Astrocyte (in vitro differentiated cells and primary cell): Measurements from ENCODE around the gene B3GALT6. TPM values are rescaled to one million over a fixed set of nuclear protein-coding genes. Genes with fewer than 3 reads are reported as not detected.

ENCODE experiments used
- DNase-seq: peaks from one replicate; pipeline ENCODE4 v3.0.0-alpha.2; 2010; ENCODE audit warnings: low read depth
- FAIRE-seq: peaks from 2 replicates; lab custom pipeline; 2011; peaks lifted over from hg19 to GRCh38; lab: Jason Lieb, UNC
- H2AFZ ChIP-seq: 2 replicates; pipeline ENCODE4 v1.6.0; 2012; ENCODE audit warnings: low read depth, low read length, inconsistent platforms
- H3K27ac ChIP-seq: 2 replicates; pipeline ENCODE4 v1.5.1; 2011; ENCODE audit warnings: low read depth, low read length, inconsistent platforms
- H3K27me3 ChIP-seq: 2 replicates; pipeline ENCODE4 v1.6.0; 2011; ENCODE audit warnings: low read length, inconsistent platforms; ENCODE audit not compliant: insufficient read depth
- H3K36me3 ChIP-seq: 2 replicates; pipeline ENCODE4 v1.5.1; 2011; ENCODE audit warnings: low read length, inconsistent platforms; ENCODE audit not compliant: insufficient read depth
- H3K4me1 ChIP-seq: 2 replicates; pipeline ENCODE4 v1.5.1; 2011; ENCODE audit warnings: low read length, inconsistent platforms; ENCODE audit not compliant: insufficient read depth
- H3K4me2 ChIP-seq: 2 replicates; pipeline ENCODE4 v1.6.0; 2012; ENCODE audit warnings: low read length, inconsistent platforms
- H3K4me3 ChIP-seq: 2 replicates; pipeline ENCODE4 v1.5.1; 2011; ENCODE audit warnings: low read depth, mild to moderate bottlenecking, low read length, inconsistent platforms; ENCODE audit not compliant: insufficient read depth
- H3K79me2 ChIP-seq: 2 replicates; pipeline ENCODE4 v1.6.0; 2012; ENCODE audit warnings: mild to moderate bottlenecking, low read length, inconsistent platforms; ENCODE audit not compliant: insufficient read depth
- H3K9ac ChIP-seq: 2 replicates; pipeline ENCODE4 v1.6.0; 2012; ENCODE audit warnings: mild to moderate bottlenecking, low read length, inconsistent platforms
- H3K9me3 ChIP-seq: 2 replicates; pipeline ENCODE4 v1.5.1; 2012; ENCODE audit warnings: low read depth, mild to moderate bottlenecking, low read length, inconsistent platforms; ENCODE audit not compliant: insufficient read depth
- H4K20me1 ChIP-seq: 2 replicates; pipeline ENCODE4 v1.6.0; 2012; ENCODE audit warnings: low read length, inconsistent platforms; ENCODE audit not compliant: insufficient read depth
- H3K27ac Mint-ChIP-seq: one replicate; pipeline ENCODE4 v1.8.0; 2021; ENCODE audit warnings: mild to moderate bottlenecking, mixed read lengths; ENCODE audit not compliant: unreplicated experiment
- H3K27me3 Mint-ChIP-seq: one replicate; pipeline ENCODE4 v1.8.0; 2021; ENCODE audit warnings: low read depth, mixed read lengths; ENCODE audit not compliant: unreplicated experiment
- H3K36me3 Mint-ChIP-seq: one replicate; pipeline ENCODE4 v1.8.0; 2021; ENCODE audit warnings: low read depth, mixed read lengths; ENCODE audit not compliant: unreplicated experiment
- H3K4me1 Mint-ChIP-seq: one replicate; pipeline ENCODE4 v1.8.0; 2021; ENCODE audit warnings: low read depth, mixed read lengths; ENCODE audit not compliant: unreplicated experiment
- H3K4me3 Mint-ChIP-seq: one replicate; pipeline ENCODE4 v1.8.0; 2021; ENCODE audit warnings: mild to moderate bottlenecking, moderate library complexity, mixed read lengths; ENCODE audit not compliant: unreplicated experiment
- H3K9me3 Mint-ChIP-seq: one replicate; pipeline ENCODE4 v1.8.0; 2021; ENCODE audit warnings: mild to moderate bottlenecking, mixed read lengths; ENCODE audit not compliant: unreplicated experiment
- EZH2 ChIP-seq: IDR thresholded peaks from 2 replicates; pipeline ENCODE4 v1.6.1; 2012; ENCODE audit warnings: mild to moderate bottlenecking, low read length, inconsistent platforms; ENCODE audit not compliant: insufficient read depth
- total RNA-seq: library from RNA; stranded (reverse); gene quantifications from 2 replicates; pipeline ENCODE4 v1.2.1, GENCODE V29; 2021
- TF ChIP-seq, protein P1 (sequence below): IDR thresholded peaks from 2 replicates; pipeline ENCODE4 v1.5.1; 2011; ENCODE audit warnings: low read depth, mild to moderate bottlenecking, inconsistent platforms, low read length, moderate library complexity; ENCODE audit not compliant: insufficient read depth

B3GALT6 gene
- total RNA-seq, 1 donor from 2014 or later: 22.4 TPM

DNA sequence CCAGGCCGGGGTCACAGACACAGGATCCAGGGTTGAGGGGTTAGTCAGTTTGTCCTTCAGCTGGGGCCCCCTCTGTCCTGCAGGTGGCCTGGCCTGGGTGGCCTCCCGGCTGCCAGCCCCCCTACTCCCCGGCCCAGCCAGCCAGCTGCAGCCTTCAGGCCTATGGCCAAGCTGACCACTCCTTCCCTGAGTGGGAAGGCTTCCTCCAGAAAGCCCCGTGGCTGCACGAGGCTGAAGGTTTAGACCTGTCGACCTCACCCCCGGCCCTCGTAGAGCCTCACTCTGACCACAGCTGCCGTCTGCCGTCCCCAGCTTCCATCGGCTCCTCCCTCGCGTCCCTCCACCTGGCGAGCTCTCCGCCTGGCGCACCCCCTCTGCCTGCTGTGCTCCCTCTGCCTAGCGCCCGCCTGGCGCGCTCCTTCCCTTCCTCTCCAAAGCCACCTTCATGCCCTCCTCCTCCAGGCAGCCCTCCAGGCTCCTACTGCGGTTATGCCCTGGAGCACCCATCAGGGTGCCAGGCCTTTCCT lies 48.8 kb upstream of the B3GALT6 start:
- Histone ChIP-seq H3K27me3 (no peaks in the 10 kb centered on the region), H4K20me1 (no peaks in the 10 kb centered on the region), H3K27ac (no peak overlapping the region), H3K4me3 (no peak overlapping the region), H2AFZ (no peak overlapping the region), H3K4me1 (no peaks in the 10 kb centered on the region), H3K36me3 (no peaks in the 10 kb centered on the region), H3K9me3 (no peaks in the 10 kb centered on the region), H3K79me2 (no peaks in the 10 kb centered on the region), H3K4me2 (no peak overlapping the region), H3K9ac (no peak overlapping the region)
- TF ChIP-seq EZH2: no peak
- TF ChIP-seq, protein P1, sequence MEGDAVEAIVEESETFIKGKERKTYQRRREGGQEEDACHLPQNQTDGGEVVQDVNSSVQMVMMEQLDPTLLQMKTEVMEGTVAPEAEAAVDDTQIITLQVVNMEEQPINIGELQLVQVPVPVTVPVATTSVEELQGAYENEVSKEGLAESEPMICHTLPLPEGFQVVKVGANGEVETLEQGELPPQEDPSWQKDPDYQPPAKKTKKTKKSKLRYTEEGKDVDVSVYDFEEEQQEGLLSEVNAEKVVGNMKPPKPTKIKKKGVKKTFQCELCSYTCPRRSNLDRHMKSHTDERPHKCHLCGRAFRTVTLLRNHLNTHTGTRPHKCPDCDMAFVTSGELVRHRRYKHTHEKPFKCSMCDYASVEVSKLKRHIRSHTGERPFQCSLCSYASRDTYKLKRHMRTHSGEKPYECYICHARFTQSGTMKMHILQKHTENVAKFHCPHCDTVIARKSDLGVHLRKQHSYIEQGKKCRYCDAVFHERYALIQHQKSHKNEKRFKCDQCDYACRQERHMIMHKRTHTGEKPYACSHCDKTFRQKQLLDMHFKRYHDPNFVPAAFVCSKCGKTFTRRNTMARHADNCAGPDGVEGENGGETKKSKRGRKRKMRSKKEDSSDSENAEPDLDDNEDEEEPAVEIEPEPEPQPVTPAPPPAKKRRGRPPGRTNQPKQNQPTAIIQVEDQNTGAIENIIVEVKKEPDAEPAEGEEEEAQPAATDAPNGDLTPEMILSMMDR: no peak
- Mint-ChIP-seq H3K9me3 (no peaks in the 10 kb centered on the region), H3K27me3 (peaks cover 7% of the 10 kb centered on the region), H3K27ac (no peak overlapping the region), H3K4me1 (peaks cover 7% of the 10 kb centered on the region), H3K36me3 (no peaks in the 10 kb centered on the region), H3K4me3 (no peak overlapping the region)
- DNase-seq: no peak
- FAIRE-seq: no peak

DNA sequence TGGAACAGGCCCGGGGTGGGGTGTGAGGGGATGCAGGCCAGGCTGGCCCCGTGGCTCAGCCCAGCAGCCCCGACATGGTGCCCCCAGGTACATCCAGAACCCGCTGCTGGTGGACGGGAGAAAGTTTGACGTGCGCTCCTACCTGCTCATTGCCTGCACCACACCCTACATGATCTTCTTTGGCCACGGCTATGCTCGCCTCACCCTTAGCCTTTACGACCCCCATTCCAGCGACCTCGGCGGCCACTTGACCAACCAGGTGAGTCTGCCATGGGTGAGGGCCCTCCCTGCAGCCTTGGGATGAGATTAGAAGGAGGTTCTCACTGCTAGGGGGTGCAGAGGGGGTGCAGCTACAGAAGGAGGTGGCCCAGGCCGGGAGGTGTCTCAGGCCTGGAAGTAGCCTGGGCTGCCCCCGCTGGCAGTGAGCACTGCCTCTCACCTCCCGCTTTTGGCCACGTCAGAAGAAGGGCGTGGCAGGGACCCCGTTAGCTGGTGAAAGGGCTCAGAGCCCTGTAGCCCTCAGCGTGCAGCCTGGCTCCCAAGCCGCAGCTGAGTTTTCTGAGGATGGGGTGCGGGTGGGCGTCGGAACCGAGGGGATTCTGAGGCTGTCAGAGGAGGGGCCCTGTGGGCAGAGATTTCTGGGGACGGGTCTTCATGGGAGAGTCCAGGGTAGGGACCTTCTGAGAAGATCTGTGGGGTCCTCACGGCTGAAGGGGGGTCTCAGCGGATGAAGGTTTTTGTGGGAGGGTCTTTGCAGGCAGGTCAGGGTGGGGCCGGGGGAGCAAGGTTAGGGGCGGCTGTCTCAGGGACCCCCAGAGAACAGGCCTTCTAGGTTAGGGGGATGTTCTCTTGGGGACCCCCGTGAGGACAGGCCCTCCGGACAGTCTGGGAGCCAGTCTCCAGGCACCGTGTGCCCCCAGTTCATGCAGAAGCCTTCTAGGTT lies 47.9 kb upstream of the B3GALT6 start:
- H3K4me1 ChIP-seq: no peaks in the 10 kb centered on the region
- no peaks in the 10 kb centered on the region for H3K9me3 ChIP-seq
- FAIRE-seq (no peak), DNase-seq (no peak)
- H3K36me3 ChIP-seq: no peaks in the 10 kb centered on the region
- no peak overlapping the region for H3K27ac ChIP-seq
- no peak overlapping the region for H3K4me3 ChIP-seq
- Mint-ChIP-seq H3K36me3 (no peaks in the 10 kb centered on the region), H3K4me1 (peaks cover 7% of the 10 kb centered on the region), H3K4me3 (no peak overlapping the region), H3K9me3 (no peaks in the 10 kb centered on the region), H3K27ac (no peak overlapping the region), H3K27me3 (peaks cover 9% of the 10 kb centered on the region)
- no peak overlapping the region for H3K9ac ChIP-seq
- H2AFZ ChIP-seq: no peak overlapping the region
- TF ChIP-seq, protein P1: no peak
- TF ChIP-seq EZH2: no peak
- no peak overlapping the region for H3K4me2 ChIP-seq
- H3K27me3 ChIP-seq: no peaks in the 10 kb centered on the region
- H4K20me1 ChIP-seq: no peaks in the 10 kb centered on the region
- H3K79me2 ChIP-seq: no peaks in the 10 kb centered on the region
